B cell (primary cell): ENCODE results near the gene PPP1R16B. TPM values are rescaled to one million over a fixed set of nuclear protein-coding genes. Genes with fewer than 3 reads are reported as not detected.
"Not testable (repeated sequence)": the region's sequence is repeated elsewhere in the genome, so short reads cannot be mapped to it uniquely, and the experiment has no call there.

Experiments
- ATAC-seq: fragments of 200-7000 bp; cut with Tn5 transposase; one replicate; pipeline ENCODE4 v1.10.0; 2021; ENCODE audit warnings: low read depth, mild to moderate bottlenecking, moderate number of reproducible peaks, moderate library complexity
- CTCF ChIA-PET: fragments of 350-600 bp; sonication (Branson Sonifier 250); formaldehyde crosslinking; loops from one replicate; lab custom pipeline; 2021; ENCODE audit warnings: antibody characterized with exemption, inconsistent platforms; lab: Charles Lee
- POLR2A ChIA-PET: fragments of 350-600 bp; sonication (Branson Sonifier 250); formaldehyde crosslinking; loops from one replicate; lab custom pipeline; 2021; ENCODE audit warnings: antibody characterized with exemption; lab: Charles Lee
- DNase-seq: peaks from one replicate; pipeline ENCODE4 v3.0.0; 2013
- H2AFZ ChIP-seq: 2 replicates; pipeline ENCODE4 v1.6.1; 2012; ENCODE audit warnings: mild to moderate bottlenecking, low read depth, low read length; ENCODE audit not compliant: insufficient read depth, poor library complexity, severe bottlenecking
- H3K27ac ChIP-seq, 2 donors: 1 replicate in 1 of 2; 2 replicates in 1 of 2; pipeline ENCODE4 v1.5.1; 2012 to 2013; ENCODE audit warnings: low read length in 2 of 2, mild to moderate bottlenecking in 2 of 2, moderate library complexity in 1 of 2
- H3K27me3 ChIP-seq, 4 experiments: fragments of 200-600 bp in 1 of 4; sonication (generic) in 1 of 4; replicated peaks in 1 of 4; 1 replicate in 2 of 4; 2 replicates in 2 of 4; pipeline versions ENCODE4 v1.6.1 to v1.7.0; 2013 to 2016; ENCODE audit warnings: low read length in 3 of 4, mild to moderate bottlenecking in 2 of 4, mixed read lengths in 1 of 4, moderate library complexity in 1 of 4; ENCODE audit not compliant: insufficient read depth in 4 of 4, control insufficient read depth in 3 of 4; ENCODE audit errors: control extremely low read depth in 1 of 4
- H3K36me3 ChIP-seq, 2 experiments: replicated peaks in 1 of 2; 1 replicate in 1 of 2; 2 replicates in 1 of 2; pipeline versions ENCODE4 v1.6.1 to v1.7.1; 2013; ENCODE audit warnings: low read length in 1 of 2; ENCODE audit not compliant: insufficient read depth in 2 of 2, control insufficient read depth in 1 of 2; ENCODE audit errors: control extremely low read depth in 1 of 2, extremely low read depth in 1 of 2
- H3K4me1 ChIP-seq, 2 donors: fragments of 200-600 bp in 1 of 2; sonication (generic) in 1 of 2; 1 replicate in 1 of 2; 2 replicates in 1 of 2; pipeline versions ENCODE4 v1.5.1 to v1.6.1; 2013 to 2017; ENCODE audit warnings: low read length in 2 of 2; ENCODE audit not compliant: control insufficient read depth in 2 of 2, insufficient read depth in 2 of 2
- H3K4me2 ChIP-seq: replicated peaks from 2 replicates; pipeline ENCODE3; 2012; ENCODE audit warnings: mild to moderate bottlenecking, low read depth, low read length; ENCODE audit not compliant: poor library complexity, severe bottlenecking
- H3K4me3 ChIP-seq, 5 experiments: fragments of 200-600 bp in 1 of 5; sonication (generic) in 1 of 5; 1 replicate in 3 of 5; 2 replicates in 2 of 5; pipeline versions ENCODE4 v1.5.1 to v1.7.0; 2011 to 2016; ENCODE audit warnings: low read length in 4 of 5, mild to moderate bottlenecking in 4 of 5, low read depth in 2 of 5, control low read depth in 1 of 5, moderate library complexity in 1 of 5; ENCODE audit not compliant: insufficient read depth in 1 of 5; ENCODE audit errors: control extremely low read depth in 1 of 5, extremely low read depth in 1 of 5
- H3K79me2 ChIP-seq: fragments of 200-600 bp; sonication (generic); one replicate; pipeline ENCODE4 v1.6.0; 2016; ENCODE audit warnings: low read length; ENCODE audit not compliant: control insufficient read depth, insufficient read depth
- H3K9ac ChIP-seq: fragments of 200-600 bp; sonication (generic); 2 replicates; pipeline ENCODE4 v1.6.1; 2017; ENCODE audit warnings: mild to moderate bottlenecking, low read length, moderate library complexity
- H3K9me3 ChIP-seq, 3 donors: one replicate each; pipeline versions ENCODE4 v1.6.1 to v1.7.1; 2013; ENCODE audit warnings: low read length in 2 of 3; ENCODE audit not compliant: control insufficient read depth in 2 of 3, insufficient read depth in 1 of 3; ENCODE audit errors: control extremely low read depth in 1 of 3
- H4K20me1 ChIP-seq: 2 replicates; pipeline ENCODE4 v1.6.0; 2012; ENCODE audit warnings: mild to moderate bottlenecking, low read length; ENCODE audit not compliant: insufficient read depth, control insufficient read depth, poor library complexity, severe bottlenecking
- H3K27ac Mint-ChIP-seq: one replicate; pipeline ENCODE4 v1.8.0; 2021; ENCODE audit warnings: mixed read lengths
- H3K27me3 Mint-ChIP-seq: one replicate; pipeline ENCODE4 v1.8.0; 2021; ENCODE audit warnings: mixed read lengths
- H3K4me1 Mint-ChIP-seq: one replicate; pipeline ENCODE4 v1.8.0; 2021; ENCODE audit warnings: mixed read lengths
- H3K4me3 Mint-ChIP-seq: one replicate; pipeline ENCODE4 v1.8.0; 2021; ENCODE audit warnings: mixed read lengths
- H3K9me3 Mint-ChIP-seq: one replicate; pipeline ENCODE4 v1.8.0; 2022; ENCODE audit warnings: mixed read lengths; ENCODE audit not compliant: insufficient read depth
- CTCF ChIP-seq: fragments of 200-600 bp; IDR thresholded peaks from one replicate; pipeline ENCODE4 v1.8.0; 2022; ENCODE audit warnings: antibody characterized with exemption, mild to moderate bottlenecking
- EZH2 ChIP-seq: IDR thresholded peaks from 2 replicates; pipeline ENCODE4 v1.6.1; 2012; ENCODE audit warnings: borderline replicate concordance, low read depth, mild to moderate bottlenecking, moderate library complexity, low read length; ENCODE audit not compliant: insufficient read depth, poor library complexity, severe bottlenecking
- WGBS: methylation state at CpG from one replicate; pipeline ENCODE4 v1.1.5; 2013; ENCODE audit warnings: missing lambda C conversion rate; ENCODE audit not compliant: insufficient coverage; 5-methylcytosine and 5-hydroxymethylcytosine counted together
- intact Hi-C: fragments of 100-400 bp; cut with micrococcal nuclease; formaldehyde crosslinking; loops from one replicate; pipeline ENCODE4 v1.10.0; 2022
- polyA plus RNA-seq: library from polyadenylated mRNA; depleted of rRNA; stranded (reverse); fragments of >200 nt; gene quantifications from 2 replicates; pipeline ENCODE4 v1.2.3, GENCODE V29; 2012
- total RNA-seq, 2 donors: library from RNA; stranded (reverse); fragments of 120-200 nt in 1 of 2; gene quantifications; 1 replicate in 1 of 2; 2 replicates in 1 of 2; pipeline versions ENCODE4 v1.2.3 to v1.2.4, GENCODE V29; 2013 to 2022

Gene PPP1R16B
- total and polyA plus RNA-seq, 2 donors (not counting 1 experiment from before 2014, with no cell fraction given): 58.8 to 108 TPM

- Histone ChIP-seq H2AFZ (no peak overlapping the region), H3K79me2 (no peaks in the 10 kb centered on the region), H3K36me3 (no peaks in the 10 kb centered on the region), H3K4me2 (no peak overlapping the region), H3K27me3 (no peaks in the 10 kb centered on the region), H4K20me1 (no peaks in the 10 kb centered on the region), H3K27ac (no peak overlapping the region), H3K9ac (no peak overlapping the region), H3K9me3 (no peaks in the 10 kb centered on the region), H3K4me1 (peaks cover 3 to 4% of the 10 kb centered on the region in 2 donors), H3K4me3 (no peak overlapping the region)
- no peak overlapping the region for H3K27ac Mint-ChIP-seq
- no CpG with 5 or more reads among the region's 1 CpG for WGBS
- TF ChIP-seq CTCF (no peak), EZH2 (no peak)
- intact Hi-C loops: loop anchor here (2.0 kb wide), 1 partner anchor 13 kb away; the partner anchor contains the start of gene PPP1R16B
- H3K4me3 Mint-ChIP-seq: no peak overlapping the region
- H3K27me3 Mint-ChIP-seq: no peaks in the 10 kb centered on the region
- ChIA-PET POLR2A (no interaction called here), CTCF (interaction anchor here (1.4 to 2.8 kb wide), 5 partner anchors 17 to 103 kb away, joined by 5 to 20 read pairs (median 7); no protein-coding TSS in a partner anchor)
- DNase-seq (no peak), ATAC-seq (no peak)
- H3K9me3 Mint-ChIP-seq: no peaks in the 10 kb centered on the region
- H3K4me1 Mint-ChIP-seq: peaks cover 3% of the 10 kb centered on the region
Observed at GRCh38 chr20:38791940-38792339, 13.6 kb upstream of the PPP1R16B start.

- H3K4me1 Mint-ChIP-seq, H3K4me3 ChIP-seq, intact Hi-C loops, H3K9ac ChIP-seq, H4K20me1 ChIP-seq, H3K79me2 ChIP-seq, ATAC-seq, POLR2A ChIA-PET, H3K4me3 Mint-ChIP-seq, H2AFZ ChIP-seq, H3K27ac ChIP-seq, H3K27me3 Mint-ChIP-seq, H3K36me3 ChIP-seq, DNase-seq, H3K27me3 ChIP-seq, H3K9me3 Mint-ChIP-seq, H3K27ac Mint-ChIP-seq, H3K9me3 ChIP-seq, H3K4me1 ChIP-seq, H3K4me2 ChIP-seq: not testable (repeated sequence)
- CTCF ChIA-PET: interaction anchor here (2.3 kb wide), 1 partner anchor 99 kb away, joined by 7 read pairs; no protein-coding TSS in a partner anchor
- WGBS: 100% methylated on average over 1 of the region's 5 CpGs
Observed at GRCh38 chr20:38794057-38794456, 11.4 kb upstream of the PPP1R16B start.
